A549 (cell line): Measurements from ENCODE around the gene SLC26A2.

Experiments
- CEBPB ChIP-seq, 2 experiments: fragments of >200 bp in 1 of 2; sonication (Bioruptor Twin) in 1 of 2; formaldehyde crosslinking in 1 of 2; IDR thresholded peaks; 2 replicates each; pipeline ENCODE4 v1.6.1; 2012 to 2016
- CHD4 ChIP-seq: fragments of 200-600 bp; sonication (generic); IDR thresholded peaks from 2 replicates; pipeline ENCODE4 v1.6.1; 2016; ENCODE audit warnings: antibody characterized with exemption, mild to moderate bottlenecking, borderline replicate concordance
- EHF ChIP-seq: fragments of 250-450 bp; sonication (Bioruptor Pico); IDR thresholded peaks from 2 replicates; pipeline ENCODE4 v1.5.0; 2020; ENCODE audit warnings: mild to moderate bottlenecking
- ESRRA ChIP-seq: fragments of 150-350 bp; IDR thresholded peaks from 2 replicates; pipeline ENCODE4 v1.6.1; 2014; ENCODE audit warnings: mild to moderate bottlenecking, low read length, borderline replicate concordance
- JUN ChIP-seq, 2 experiments: fragments of >200 bp; sonication (Bioruptor Twin); formaldehyde crosslinking; IDR thresholded peaks; 2 replicates in 1 of 2; 3 replicates in 1 of 2; pipeline ENCODE4 v1.6.1; 2016 to 2017
- JUNB ChIP-seq: fragments of >200 bp; sonication (Bioruptor Twin); formaldehyde crosslinking; IDR thresholded peaks from 2 replicates; pipeline ENCODE4 v1.6.1; 2016
- MAFK ChIP-seq: fragments of 450-650 bp; IDR thresholded peaks from 2 replicates; pipeline ENCODE4 v1.6.1; 2014; ENCODE audit not compliant: partially characterized antibody
- MAX ChIP-seq: IDR thresholded peaks from 2 replicates; pipeline ENCODE4 v1.6.1; 2012
- RCOR1 ChIP-seq: fragments of 150-350 bp; IDR thresholded peaks from 2 replicates; pipeline ENCODE4 v1.6.1; 2014; ENCODE audit warnings: antibody characterized with exemption, low read length, low read depth
- RFX5 ChIP-seq: fragments of 450-650 bp; IDR thresholded peaks from 2 replicates; pipeline ENCODE4 v1.7.1; 2014; ENCODE audit warnings: antibody characterized with exemption, mild to moderate bottlenecking, moderate library complexity
- ZC3H11A ChIP-seq: fragments of 450-650 bp; IDR thresholded peaks from 2 replicates; pipeline ENCODE4 v1.6.1; 2014; ENCODE audit warnings: antibody characterized with exemption, mild to moderate bottlenecking
- ZSCAN20 ChIP-seq: fragments of 250-450 bp; sonication (Bioruptor Pico); IDR thresholded peaks from 2 replicates; pipeline ENCODE4 v1.8.0; 2022; ENCODE audit warnings: mild to moderate bottlenecking, moderate library complexity
- TF ChIP-seq, protein P1 (sequence below): fragments of >200 bp; sonication (Bioruptor Twin); formaldehyde crosslinking; IDR thresholded peaks from 3 replicates; pipeline ENCODE4 v1.5.1; 2016
- TF ChIP-seq, protein P2 (sequence below): IDR thresholded peaks from 2 replicates; pipeline ENCODE4 v1.6.1; 2012; ENCODE audit warnings: low read depth, borderline replicate concordance

DNA sequence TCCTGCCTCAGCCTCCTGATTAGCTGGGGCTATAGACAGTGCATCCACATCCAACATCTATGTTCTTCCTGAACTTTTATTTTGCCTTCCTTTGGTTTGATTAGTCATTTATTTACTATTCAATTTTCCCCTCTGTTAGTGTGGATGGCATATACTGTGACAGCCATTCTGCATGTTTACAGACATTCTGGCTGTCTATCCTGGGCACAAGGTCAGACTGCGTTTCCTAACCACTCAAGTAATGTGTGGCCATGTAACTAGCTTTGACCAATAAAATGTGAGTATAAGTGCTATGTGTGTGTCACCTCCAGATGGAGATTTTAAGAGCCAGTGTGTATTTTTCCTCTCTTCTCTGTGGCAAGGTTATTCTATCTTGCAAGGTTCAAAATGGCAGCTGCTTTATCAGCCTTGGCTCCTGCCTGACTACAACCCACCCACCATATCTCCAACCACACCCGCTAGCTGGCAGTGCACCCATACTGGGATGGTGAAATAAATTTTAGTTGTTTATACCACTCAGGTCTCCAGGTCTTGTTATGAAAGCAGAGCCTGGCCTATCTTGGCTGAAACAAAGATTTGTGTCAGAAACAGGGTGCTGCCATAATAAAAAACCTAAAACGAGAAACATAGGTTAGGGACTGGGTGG lies 48.2 kb upstream of the SLC26A2 start:
- TF ChIP-seq JUNB: no peak
- no peak for TF ChIP-seq EHF
- no peak for TF ChIP-seq MAX
- TF ChIP-seq, protein P1, sequence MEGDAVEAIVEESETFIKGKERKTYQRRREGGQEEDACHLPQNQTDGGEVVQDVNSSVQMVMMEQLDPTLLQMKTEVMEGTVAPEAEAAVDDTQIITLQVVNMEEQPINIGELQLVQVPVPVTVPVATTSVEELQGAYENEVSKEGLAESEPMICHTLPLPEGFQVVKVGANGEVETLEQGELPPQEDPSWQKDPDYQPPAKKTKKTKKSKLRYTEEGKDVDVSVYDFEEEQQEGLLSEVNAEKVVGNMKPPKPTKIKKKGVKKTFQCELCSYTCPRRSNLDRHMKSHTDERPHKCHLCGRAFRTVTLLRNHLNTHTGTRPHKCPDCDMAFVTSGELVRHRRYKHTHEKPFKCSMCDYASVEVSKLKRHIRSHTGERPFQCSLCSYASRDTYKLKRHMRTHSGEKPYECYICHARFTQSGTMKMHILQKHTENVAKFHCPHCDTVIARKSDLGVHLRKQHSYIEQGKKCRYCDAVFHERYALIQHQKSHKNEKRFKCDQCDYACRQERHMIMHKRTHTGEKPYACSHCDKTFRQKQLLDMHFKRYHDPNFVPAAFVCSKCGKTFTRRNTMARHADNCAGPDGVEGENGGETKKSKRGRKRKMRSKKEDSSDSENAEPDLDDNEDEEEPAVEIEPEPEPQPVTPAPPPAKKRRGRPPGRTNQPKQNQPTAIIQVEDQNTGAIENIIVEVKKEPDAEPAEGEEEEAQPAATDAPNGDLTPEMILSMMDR: no peak
- no peak for TF ChIP-seq RCOR1
- no peak for TF ChIP-seq MAFK
- no peak for TF ChIP-seq ESRRA
- TF ChIP-seq RFX5: no peak
- TF ChIP-seq JUN (IDR thresholded peaks at IDR 0.05): no peak
- no peak for TF ChIP-seq CEBPB (IDR thresholded peaks at IDR 0.05)
- TF ChIP-seq, protein P2, sequence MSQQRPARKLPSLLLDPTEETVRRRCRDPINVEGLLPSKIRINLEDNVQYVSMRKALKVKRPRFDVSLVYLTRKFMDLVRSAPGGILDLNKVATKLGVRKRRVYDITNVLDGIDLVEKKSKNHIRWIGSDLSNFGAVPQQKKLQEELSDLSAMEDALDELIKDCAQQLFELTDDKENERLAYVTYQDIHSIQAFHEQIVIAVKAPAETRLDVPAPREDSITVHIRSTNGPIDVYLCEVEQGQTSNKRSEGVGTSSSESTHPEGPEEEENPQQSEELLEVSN: no peak
- TF ChIP-seq ZSCAN20: no peak
- no peak for TF ChIP-seq ZC3H11A
- no peak for TF ChIP-seq CHD4
